GM21825 (cell line): ENCODE data around the gene CENPU.

Experiments
- ATAC-seq: cut with Tn5 transposase; IDR thresholded peaks from one replicate; pipeline ENCODE4 v1.9.1; 2021; ENCODE audit warnings: mild to moderate bottlenecking, moderate library complexity; ENCODE audit not compliant: unreplicated experiment

The CENPU gene

DNA sequence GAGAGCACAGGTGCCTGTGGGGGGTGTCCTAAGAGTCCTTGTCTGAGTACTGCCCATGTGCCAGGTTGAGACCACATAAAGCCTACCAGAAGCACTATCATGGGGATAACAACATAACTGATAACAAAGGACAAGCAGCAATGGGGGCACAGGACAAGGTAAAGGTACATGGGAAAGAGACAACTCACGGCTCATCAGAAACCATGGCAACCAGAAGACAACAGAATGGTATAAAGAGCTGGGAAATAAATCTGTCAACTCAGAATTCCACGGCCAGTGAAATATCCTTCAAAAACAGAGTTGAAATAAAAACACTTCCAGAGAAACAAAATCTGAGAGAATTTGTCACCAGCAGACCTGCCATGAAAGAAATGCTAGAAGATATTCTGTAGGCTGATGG, 20.0 kb downstream of the CENPU start:
- ATAC-seq, result no peak

DNA sequence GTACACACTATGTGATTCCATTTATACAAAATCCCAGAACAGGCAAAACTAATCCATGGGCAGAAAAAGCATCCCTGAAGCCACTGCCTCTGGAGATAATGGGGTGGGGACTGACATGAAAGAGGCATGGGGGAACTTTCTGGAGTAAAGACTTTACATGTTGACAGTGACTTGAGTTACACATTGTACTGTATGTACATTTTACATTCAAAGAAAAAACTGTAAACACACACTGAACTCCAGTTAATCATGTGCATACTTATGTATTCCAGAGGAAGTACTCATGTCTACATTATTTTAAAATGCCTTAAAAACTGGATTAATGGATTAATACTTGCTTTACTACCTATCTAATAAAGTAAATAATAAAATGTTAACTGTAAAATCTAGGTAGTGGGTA, 21.6 kb downstream of the CENPU start:
- no peak for ATAC-seq

- no peak for ATAC-seq
Observed at GRCh38 chr4:184706453-184706852, 27.4 kb downstream of the CENPU start.

GRCh38 chr4:184705692-184706091, 28.2 kb downstream of the CENPU start:
- no peak for ATAC-seq

- ATAC-seq, result no peak
Observed at GRCh38 chr4:184702114-184702513, 31.8 kb downstream of the CENPU start.

DNA sequence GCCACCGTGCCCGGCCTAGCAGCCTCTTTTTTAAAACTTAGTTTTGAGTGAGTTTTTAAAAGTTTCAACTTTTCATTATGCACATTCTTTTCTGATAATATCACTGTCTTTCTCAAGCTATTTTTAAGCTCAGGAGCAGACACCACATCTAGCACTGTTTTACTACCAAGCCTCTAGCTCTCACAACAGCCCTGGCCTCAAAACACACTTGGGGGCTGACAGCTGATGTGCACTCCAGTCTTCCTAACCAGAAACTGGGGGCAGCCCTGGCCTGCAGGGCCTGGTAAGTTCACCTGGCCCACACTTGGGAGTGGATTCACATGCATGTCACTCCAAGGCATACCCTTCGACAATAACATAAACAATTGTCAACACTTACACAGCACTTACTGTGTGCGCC, 34.0 kb downstream of the CENPU start:
- no peak for ATAC-seq

- no peak for ATAC-seq
Observed at GRCh38 chr4:184697956-184698355, 35.9 kb downstream of the CENPU start.

DNA sequence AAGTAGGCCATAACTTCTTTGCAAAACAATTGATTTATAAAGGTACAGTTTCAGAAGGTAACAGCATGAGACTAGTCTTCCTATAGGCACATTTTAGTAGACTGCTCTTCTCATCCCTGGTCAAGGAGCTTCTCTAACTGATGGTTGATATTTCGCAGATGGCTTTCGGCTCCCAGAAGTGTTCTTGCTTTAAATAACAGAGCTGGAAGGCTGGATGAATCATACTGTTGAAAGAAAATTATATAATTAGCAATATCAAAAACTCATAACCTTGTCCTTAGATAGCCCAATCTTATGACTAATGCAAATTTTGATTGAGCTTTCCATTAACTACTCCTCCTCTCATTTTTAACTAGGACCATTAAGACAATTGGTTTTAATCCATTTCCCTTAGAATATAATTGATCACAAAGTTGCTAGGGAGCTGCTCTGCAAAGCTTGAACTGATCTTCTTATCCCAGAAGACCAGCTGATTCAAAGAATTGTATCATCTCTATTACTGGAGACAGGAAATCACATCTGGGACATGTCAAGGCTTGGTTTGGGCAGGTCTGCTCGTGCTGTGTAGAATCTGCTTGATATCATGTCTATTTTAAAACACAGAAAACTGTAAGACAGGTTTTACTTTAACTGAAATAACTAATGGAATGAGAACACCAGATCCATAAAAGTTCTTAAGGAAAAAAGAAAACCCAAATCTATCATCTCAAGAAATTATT, 38.6 kb downstream of the CENPU start:
- ATAC-seq, result no peak

DNA sequence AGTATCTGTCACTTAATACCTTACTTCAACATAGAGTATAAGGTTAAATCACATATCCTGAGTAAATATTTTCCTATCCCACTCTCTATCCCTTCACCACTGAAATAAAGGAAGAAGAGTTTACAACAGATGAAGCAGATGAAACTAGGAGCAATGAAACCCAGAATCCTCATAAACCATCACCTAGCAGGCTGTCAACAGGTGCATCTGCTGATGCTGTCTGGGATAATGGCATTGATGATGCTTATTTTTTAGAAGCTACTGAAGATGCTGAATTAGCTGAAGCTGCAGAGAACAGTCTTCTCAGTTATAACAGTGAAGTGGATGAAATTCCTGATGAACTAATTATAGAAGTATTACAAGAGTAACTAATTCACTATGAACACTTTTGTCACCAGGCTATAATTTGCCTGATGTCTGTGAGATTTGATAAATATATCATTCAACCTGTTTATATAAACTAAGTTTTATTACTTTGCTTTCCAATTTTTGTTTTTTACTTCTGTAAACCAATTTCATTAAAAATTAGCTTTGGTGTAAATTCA, 39.4 kb downstream of the CENPU start:
- ATAC-seq, result no peak

DNA sequence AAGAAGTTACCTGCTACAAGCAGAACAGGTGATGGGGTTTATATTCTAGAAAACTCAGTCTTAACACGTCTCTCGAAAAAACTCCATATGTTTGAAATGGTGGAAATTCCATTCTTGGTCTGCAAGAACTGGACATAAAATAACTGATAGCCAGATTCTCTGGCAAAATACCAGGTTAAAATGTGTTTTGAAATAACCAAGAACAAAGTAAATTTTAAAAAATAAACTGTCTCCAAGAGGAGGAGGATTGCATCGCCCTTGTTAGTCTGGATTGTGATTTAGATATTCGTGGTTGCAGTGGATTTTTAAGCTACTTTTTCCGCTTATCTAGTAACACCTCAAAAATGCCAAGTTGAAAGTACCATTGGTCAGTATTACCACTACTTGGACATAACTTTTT, 40.8 kb downstream of the CENPU start:
- no peak for ATAC-seq

DNA sequence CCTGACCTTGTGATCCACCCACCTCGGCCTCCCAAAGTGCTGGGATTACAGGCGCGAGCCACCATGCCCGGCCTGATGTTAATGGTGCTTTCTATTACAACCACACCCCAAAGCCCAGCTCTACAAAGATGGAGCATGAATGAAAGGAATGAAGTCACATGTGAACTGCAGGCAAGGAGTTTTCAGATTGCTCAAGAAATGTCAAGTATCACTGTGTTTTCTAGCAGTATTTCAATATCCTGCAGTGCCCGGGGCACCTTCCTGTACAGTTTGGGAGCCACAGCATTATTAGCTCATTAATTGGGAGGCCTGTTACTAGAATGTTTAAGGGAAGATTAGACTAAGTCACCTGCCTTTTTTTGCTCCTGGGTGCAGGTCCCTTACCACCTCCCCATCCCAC, 44.2 kb downstream of the CENPU start:
- ATAC-seq, result no peak

- no peak for ATAC-seq
Observed at GRCh38 chr4:184688447-184688846, 45.4 kb downstream of the CENPU start.

GRCh38 chr4:184688005-184688404, 45.9 kb downstream of the CENPU start:
- no peak for ATAC-seq

GRCh38 chr4:184684491-184685189, 49.3 kb downstream of the CENPU start:
- ATAC-seq, result no peak

DNA sequence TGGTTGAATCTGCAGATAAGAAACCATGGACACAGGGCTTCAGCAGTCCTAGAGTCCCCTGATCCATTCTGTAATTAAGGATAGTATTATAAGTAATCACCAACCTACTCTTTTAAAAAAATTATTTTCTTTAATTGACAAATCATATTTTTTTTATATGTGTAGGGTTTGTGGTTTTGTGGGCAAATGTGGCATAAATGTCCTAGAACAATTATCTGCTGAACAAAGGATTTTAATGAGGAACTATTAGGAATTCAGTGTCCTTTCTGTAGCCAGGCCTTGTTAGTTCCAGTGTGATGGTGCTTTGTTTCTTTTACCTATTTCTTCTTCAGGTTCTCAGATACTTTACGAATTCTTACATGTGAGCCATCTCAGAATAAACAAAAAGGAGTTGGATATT, 52.0 kb downstream of the CENPU start:
- no peak for ATAC-seq

DNA sequence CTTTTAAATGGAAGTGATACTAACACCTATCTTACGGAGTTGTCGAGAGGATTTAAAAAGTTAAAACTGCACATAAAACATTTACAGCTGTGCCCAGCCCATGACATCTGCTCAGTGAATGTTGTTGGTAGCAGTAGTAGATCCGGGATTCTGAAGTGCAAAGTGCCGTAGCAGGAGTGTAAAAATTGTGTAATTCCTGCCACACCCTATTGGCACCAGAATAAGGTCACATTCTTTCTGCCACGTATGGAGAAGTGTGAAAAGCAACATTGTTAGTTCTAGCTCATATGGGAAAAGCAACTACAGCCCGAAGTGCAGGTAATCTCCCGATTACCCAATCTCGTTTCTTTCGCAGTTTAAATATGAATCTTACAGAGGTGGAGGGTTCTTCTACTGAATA, 53.2 kb downstream of the CENPU start:
- ATAC-seq, result no peak

- no peak for ATAC-seq
Observed at GRCh38 chr4:184675821-184676492, 57.9 kb downstream of the CENPU start.

DNA sequence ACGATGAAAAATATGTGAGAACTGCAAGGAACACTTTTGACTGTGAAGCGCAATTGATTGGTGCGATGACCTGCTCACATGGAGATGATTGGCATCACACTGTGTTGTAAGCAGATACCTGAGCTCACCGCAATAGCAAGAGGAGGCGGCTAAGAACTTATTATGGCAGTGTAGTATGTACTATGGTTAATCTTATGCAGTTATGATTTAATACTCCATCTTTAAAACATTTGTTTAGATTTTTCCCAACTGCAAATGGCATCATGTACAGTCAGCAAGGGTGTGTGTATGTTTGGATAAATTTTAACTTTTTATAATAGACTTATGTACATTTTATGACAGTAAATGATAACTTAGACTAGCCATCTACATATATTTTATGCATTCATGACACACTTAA, 58.9 kb downstream of the CENPU start:
- no peak for ATAC-seq

GRCh38 chr4:184674011-184674410, 59.9 kb downstream of the CENPU start:
- ATAC-seq, result no peak

DNA sequence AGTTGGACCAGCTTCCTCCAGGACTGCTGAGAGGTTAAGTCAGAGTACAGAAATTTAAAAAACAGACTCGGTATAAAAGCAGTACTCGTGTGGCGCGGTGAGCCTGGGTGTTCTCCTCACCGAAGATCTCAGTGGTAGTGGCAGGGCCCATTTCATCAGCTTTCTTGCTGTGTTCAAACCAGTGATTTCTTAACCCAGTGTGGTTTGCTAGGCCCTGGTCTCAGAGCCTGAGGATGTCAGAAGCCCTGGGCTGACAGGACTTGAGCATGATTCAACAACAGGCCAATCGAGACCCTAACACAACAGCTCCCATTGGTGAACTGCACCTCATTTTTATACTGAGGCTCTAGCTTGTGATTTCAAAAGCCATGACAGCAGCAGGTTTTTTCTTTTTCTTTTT, 61.2 kb downstream of the CENPU start:
- ATAC-seq, result no peak

GRCh38 chr4:184671101-184671500, 62.8 kb downstream of the CENPU start:
- ATAC-seq, result no peak

DNA sequence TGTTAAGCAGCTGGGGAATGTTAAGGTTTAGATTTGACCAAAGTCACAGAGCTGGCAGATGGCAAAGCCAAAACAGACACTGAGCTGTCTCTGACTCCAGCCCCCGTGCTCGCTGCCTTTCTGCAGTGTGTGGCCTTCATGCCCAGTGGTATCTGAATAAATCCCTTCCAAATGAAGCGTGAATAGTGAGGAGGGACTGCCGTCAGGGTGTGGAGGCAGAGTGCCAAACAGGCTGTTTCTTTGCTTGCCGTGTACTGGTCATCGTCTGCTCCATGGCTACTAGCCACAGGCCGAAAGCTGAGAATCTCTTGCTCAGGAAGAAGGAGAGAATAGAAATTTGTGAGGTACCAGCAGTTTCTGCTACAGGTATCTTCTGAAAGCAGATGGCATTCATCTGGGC, 64.6 kb downstream of the CENPU start:
- ATAC-seq, result no peak
